GM10266 (cell line): ENCODE measurements around the gene CARD14.

Experiments
- DNase-seq: peaks from one replicate; pipeline ENCODE4 v3.0.0; 2012; ENCODE audit errors: extremely low spot score
- CTCF ChIP-seq: IDR thresholded peaks from 2 replicates; pipeline ENCODE4 v1.5.1; 2012; ENCODE audit warnings: mild to moderate bottlenecking, low read depth; ENCODE audit not compliant: control insufficient read depth, insufficient read depth; ENCODE audit errors: missing control alignments

Gene CARD14

GRCh38 chr17:80126449-80126715 is 43.4 kb upstream of the CARD14 start:
- DNase-seq, result no peak
- TF ChIP-seq CTCF, result no peak

GRCh38 chr17:80129006-80129565 is 40.7 kb upstream of the CARD14 start:
- no peak for TF ChIP-seq CTCF
- DNase-seq, result no peak

GRCh38 chr17:80130992-80131391 is 38.8 kb upstream of the CARD14 start:
- no peak for TF ChIP-seq CTCF
- no peak for DNase-seq

DNA sequence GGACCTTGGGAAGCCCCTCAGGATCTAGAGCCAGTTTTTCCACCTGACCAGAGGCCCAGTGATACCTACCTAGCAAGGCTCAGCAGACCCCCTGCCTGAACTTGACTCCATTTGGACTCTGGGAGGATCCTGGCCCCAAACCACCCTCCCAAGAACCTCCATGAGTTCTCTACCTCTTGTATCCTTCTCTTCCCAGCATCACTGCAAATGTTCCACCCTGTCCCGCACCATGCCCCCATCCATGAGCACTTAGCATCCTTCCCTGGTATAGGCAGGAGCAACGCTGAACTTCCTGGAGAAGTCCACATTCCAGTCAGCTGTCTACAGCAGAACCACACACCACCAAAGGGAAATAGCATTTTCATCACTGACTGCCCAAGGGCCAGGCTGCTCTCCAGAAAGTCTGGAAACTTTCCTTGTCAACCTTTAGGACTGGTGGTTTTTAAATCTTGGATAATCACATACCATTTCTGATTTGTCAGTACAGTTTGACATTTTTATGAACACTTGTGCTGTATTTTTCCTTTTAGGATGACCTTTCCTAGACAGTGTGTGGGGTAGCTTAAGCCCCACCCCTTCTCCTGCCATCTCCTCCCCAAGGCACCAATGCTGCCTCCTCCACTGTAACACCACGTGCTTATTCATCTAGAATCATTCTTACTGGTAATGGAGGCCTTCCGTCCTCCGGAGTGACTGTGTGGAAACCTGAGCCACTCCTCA is 36.8 kb upstream of the CARD14 start:
- TF ChIP-seq CTCF, result no peak
- no peak for DNase-seq

DNA sequence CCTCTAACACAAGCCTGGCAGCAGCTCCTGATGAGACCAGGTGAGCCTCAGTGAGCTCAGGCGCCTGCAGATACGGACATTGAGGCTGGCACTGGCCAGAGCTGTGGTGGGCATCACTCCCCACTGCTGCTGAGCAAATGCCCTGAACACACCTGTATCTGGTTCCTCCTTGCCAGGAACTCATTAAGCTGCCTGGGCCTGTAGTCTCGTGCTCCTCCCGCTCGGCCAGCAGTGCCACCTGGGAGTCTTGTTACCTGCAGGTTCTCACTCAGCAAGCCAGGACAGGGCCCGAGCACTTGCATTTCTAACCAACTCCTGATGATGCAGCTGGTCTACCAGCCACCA is 36.2 kb upstream of the CARD14 start:
- DNase-seq, result no peak
- TF ChIP-seq CTCF, result no peak

GRCh38 chr17:80137131-80137530 is 32.7 kb upstream of the CARD14 start:
- DNase-seq, result no peak
- no peak for TF ChIP-seq CTCF

DNA sequence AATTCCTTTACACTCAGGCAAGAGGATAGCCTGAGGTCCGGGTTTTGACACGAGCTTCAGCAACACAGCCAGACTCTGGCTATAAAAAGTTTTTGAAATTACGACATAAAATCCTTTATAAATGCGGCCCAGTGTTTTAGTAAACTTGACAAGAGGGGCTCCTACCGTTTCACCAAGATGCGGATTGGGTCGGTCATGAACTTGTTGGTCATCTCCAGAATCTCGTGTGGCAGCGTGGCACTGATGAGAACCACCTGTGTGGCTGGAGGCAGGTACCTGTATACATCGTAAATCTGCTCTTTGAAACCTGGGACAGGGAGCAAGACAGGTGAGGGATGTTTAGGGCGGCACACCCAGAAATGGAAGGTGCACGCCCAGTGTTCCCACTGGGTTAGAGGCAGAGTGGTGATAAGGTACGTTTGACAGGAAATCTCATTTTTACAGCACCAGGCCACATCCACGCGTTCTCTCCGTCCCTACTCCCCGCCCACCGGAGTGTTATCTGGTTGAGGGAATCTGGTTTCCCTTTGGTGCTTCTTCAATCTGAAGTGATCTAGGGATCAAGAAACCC is 30.9 kb upstream of the CARD14 start:
- DNase-seq, result no peak
- no peak for TF ChIP-seq CTCF
